Erythroblast (primary cell): ENCODE data around the gene CAMK2G.

Experiments used
- DNase-seq, 2 experiments: peaks; one replicate each; lab custom pipeline; 2025; lab: John Stamatoyannopoulos, UW
- GATA1 ChIP-seq: IDR thresholded peaks from 2 replicates; pipeline ENCODE4 v1.6.1; 2011; ENCODE audit warnings: low read depth, mild to moderate bottlenecking, control low read depth, low read length, moderate library complexity
- POLR2A ChIP-seq: IDR thresholded peaks from 2 replicates; pipeline ENCODE4 v1.6.1; 2011; ENCODE audit warnings: mild to moderate bottlenecking, low read length

Gene CAMK2G

GRCh38 chr10:73867871-73868631 lies 6.3 kb downstream of the CAMK2G start:
- no peak for TF ChIP-seq POLR2A
- no peak for TF ChIP-seq GATA1

DNA sequence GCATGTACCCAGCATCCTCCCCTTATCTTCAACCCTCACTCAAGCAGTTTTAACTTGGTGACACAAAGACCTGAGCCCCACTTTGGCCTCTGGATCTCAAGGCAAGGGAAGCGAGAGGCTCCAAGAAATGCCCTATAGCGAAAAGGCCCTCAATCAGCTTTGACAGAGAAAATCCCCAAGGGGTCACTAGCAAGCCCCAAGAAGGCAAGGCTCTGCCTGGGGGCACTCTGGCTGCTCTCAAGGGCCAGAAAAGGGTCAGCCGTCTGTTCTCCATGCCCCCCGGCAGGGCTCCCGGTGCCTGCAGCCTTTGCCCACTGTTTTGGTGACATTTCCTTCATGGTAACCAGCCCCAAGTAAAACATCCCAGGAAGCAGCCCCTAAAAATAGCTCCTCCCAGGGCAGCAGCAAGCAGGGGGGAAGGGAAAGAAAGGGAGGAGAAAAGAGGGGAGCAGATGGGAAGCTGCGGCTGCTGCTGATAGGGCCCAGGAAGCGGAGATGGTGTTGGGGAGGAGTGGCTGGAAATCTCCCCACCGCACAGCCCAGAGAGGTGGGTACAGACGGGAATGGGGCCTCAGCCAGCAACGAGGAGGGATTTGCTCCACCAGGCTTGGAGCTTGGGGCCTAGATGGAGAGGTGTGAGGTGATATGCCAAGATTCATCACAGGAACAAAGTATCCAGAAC lies 7.1 kb downstream of the CAMK2G start:
- no peak for DNase-seq

More at GRCh38 chr10:73867871-73868631, 6.3 kb downstream of the CAMK2G start:
- DNase-seq = no peak

GRCh38 chr10:73866621-73867020 lies 7.7 kb downstream of the CAMK2G start:
- TF ChIP-seq POLR2A (no peak), GATA1 (no peak)
- no peak for DNase-seq

More for the DNA sequence above, 7.1 kb downstream of the CAMK2G start:
- TF ChIP-seq GATA1 = no peak

DNA sequence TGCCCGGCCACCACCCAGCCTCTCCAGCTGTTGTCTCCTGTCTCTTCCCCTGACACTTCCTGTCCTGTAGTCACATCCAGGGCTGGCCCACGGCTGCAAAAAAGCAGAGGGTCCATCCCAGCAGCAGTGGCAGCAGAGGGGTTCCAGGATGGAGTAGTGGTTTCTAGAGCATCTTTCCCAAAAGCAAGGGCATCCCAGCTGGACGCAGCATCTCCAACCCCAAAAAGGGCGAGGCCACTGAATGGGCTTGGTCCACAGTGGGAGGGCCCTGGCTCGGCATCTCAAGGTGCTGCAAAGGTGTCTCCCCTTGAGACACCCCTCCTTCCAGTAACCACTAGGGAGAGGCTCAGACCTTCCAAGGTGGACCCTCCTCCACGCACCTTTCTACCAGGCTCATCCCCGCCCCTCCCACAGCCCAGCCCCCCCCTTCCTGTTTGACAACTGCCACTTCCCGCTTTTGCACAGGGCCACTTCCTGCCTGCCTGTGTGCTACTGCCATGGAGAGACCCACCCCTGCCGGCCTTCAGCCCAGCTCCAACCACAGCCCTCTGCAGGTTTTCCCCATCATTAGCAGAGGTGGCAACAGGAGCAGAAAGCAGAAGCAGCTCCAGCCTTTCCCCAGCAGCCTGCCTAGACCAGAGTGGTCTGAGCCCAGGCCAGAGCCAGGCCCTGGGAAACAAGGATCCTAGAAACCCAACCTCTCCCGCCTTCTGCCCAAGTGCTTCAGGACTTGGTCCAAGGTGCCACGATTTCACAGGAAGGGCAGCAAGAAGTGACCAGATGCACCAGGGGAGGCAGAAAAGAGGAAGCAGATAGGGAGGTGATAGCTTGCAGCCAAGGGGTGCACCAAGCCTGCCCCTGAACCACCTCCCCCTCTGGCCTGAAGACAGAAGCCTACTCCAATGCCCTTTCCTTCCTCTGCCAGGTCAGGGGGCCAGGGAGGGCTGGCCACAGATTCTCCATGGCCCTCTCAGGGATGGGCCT lies 8.6 kb downstream of the CAMK2G start:
- DNase-seq = no peak

DNA sequence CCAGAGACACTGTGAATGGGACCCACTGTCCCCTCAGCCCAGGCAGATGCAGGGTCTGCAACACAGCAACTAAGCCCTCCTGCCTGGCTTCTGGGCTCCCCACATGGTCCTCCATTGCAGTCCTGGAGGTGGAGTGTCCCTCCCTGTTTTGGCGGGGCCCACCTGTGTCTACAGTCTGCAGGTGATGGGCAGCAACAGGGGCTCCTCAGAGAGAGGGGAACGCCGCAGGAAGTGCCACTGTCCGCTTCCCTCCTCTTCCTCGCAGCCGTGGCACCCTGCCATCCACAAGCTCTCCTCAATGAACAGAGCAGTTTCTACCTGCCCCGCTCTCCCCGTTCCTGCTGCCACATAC lies 9.3 kb downstream of the CAMK2G start:
- TF ChIP-seq POLR2A (no peak), GATA1 (no peak)
- DNase-seq = no peak

More for the DNA sequence above, 8.6 kb downstream of the CAMK2G start:
- TF ChIP-seq GATA1 (no peak), POLR2A (no peak)

DNA sequence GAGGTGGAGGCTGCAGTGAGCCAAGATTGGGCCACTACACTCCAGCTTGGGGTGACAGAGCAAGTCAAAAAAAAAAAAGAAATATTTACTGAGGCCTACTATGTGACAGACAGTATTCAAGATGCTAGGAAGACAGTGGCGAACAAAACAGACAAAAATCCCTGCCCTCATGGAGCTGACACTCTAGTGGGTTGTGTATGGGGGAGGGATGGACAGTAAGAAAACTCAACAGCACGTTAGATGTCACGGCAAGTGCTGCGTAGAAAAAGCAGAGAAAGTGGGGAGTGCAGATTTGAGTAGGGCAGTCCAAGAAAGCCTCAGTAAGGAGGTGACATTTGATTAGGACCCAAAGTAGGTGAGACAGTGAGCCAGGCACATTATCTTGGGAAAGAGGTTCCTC lies 10.1 kb downstream of the CAMK2G start:
- TF ChIP-seq GATA1 (no peak), POLR2A (no peak)

DNA sequence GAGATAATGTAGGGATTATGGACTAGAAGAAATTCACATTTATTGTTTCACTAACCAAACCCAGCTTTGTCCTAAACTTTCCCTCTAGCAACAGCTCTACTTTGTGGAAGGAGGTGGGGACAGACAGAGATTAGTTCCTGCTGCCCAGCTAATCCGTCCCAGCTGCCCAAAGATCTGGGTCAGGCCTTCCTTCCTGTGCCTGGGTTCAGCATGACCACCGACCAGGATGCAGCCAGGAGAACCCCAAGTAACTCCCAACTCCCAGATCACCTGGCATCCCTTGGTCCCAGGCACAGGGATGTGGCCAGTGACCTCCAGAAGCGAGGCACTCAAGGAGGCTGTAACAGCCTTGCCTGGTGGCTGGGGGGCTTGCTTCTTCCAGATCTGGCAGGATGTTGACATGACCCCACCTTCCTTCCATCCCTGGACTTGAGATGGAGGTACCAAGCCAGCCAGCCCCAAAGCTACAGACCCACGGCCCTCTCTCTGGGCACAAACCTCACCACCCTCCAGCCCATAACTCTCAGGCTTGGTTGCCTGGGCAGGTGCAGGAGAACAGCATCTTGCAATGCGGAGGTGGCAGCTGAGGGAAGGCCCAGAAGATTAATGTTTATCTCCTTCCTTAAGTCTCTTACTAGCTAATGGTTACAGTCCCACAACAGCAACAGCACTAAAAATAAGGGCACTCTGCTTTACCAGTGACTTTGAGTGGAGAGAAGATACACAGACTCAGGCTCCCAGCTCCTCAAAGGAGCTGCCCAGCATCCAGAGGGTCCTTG lies 11.1 kb downstream of the CAMK2G start:
- DNase-seq = no peak
- no peak for TF ChIP-seq POLR2A
- no peak for TF ChIP-seq GATA1

More for the DNA sequence above, 10.1 kb downstream of the CAMK2G start:
- DNase-seq = no peak

GRCh38 chr10:73862011-73862410 lies 12.3 kb downstream of the CAMK2G start:
- TF ChIP-seq GATA1 = no peak
- TF ChIP-seq POLR2A = no peak
- no peak for DNase-seq

- DNase-seq = no peak
These were observed 14.4 kb downstream of the CAMK2G start for GRCh38 chr10:73859784-73860491.

DNA sequence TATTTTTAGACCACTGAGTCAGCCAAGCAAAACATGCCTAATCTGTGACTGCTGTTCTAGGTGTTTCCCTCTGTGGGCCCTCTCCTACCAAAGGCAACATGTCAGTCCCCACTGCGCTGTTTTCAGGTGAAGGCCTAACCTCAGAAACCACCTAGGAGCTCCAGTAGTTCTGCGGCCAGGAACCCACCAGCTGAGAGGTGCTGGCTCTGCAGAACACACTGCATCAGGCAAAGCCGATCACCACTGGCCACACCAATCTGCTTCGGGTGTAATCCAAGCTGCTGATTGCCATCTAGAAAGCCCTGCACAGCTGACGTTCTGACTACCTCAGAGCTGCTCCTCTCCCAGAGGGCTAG lies 14.9 kb downstream of the CAMK2G start:
- no peak for TF ChIP-seq GATA1
- no peak for TF ChIP-seq POLR2A
- no peak for DNase-seq

More at GRCh38 chr10:73859784-73860491, 14.4 kb downstream of the CAMK2G start:
- TF ChIP-seq POLR2A = no peak
- TF ChIP-seq GATA1 = no peak

DNA sequence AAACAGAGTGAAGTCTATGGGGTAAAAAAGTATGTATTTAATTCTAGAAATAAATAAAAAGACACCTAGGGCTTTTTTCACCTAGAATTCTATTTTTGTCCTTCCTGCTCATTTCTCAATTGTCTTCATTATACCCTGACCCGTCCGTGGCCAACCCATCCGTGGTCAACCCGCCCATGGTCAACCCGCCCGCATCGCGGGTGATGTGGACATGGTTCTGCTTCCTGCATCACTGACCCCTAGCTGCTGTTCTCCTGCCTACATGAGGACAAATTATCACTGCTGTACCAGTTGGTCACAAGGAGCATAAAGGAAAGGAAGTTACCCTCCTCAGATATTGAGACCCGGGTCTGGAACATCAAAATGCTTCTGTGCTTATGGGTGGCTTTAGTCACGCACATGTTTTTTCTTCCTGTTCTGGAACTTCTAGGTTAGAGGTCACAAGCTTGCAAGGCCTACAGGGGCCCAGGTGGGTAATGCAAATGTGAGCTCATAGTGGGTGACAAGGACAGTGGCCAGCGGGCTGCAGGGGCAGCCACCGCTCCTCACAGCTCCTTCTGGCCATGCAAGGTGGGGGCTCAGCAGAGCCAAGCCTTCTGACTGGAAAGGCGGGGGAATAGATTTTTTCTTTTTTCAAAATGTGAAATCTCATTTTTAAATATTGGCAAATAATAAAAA lies 15.5 kb downstream of the CAMK2G start:
- no peak for DNase-seq
- TF ChIP-seq GATA1 = no peak
- no peak for TF ChIP-seq POLR2A
